T47D (cell line): ENCODE data around the gene XPNPEP1.

Experiments
- DNase-seq, 2 experiments: peaks; one replicate each; pipeline versions ENCODE4 v3.0.0 to v3.0.0-alpha.2; 2011 to 2012; ENCODE audit warnings: low read depth in 1 of 2, low spot score in 1 of 2
- JUND ChIP-seq: IDR thresholded peaks from 2 replicates; pipeline ENCODE4 v1.6.1; 2012; ENCODE audit warnings: low read depth
- in situ Hi-C: cut with HindIII; loops from 2 replicates; pipeline ENCODE4 v1.10.0; 2016; ENCODE audit warnings: low sequenced_read_pairs, low pct_unique_long_range_greater_than_20kb

XPNPEP1 gene

DNA sequence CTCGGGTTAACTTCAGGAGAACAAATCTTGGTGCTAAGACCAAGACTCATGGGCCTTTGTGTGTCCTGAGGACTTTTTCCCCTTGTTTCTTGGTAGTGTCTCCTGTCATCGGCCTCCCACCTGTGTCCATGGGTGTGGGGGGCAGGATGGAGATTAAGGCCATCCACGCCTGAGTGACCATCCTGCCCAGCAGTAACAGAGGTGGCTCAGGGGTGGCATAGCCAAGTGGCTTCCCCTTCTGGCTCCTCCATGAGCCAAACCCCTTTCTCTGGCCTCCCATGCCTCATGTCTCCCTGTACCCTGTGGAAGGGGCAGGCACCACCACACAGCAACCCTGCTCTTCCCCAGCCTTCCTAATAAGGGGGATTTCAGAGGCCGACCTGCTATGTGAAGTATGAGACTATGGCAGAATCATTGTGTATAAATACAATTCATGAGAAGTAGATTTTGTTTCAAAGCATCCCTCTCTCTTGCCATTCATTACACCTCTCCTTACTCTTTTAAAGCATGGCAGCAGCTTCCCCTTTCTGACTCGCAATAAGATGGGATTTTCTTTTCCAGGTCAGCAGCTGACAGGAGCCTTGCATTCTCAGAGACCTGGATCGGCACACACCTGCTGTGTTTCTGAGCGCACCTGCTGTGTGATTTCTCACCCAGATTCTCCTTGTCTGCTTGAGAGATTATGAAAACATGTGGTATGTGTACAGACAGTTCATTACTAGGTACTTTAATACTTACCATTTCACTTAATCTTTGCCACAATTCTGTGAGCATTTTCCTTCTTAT is 102.5 kb downstream of the XPNPEP1 start:
- DNase-seq, result no peak
- in situ Hi-C loops, result no loop called here
- TF ChIP-seq JUND, result no peak

- no peak for DNase-seq
- in situ Hi-C loops, result no loop called here
- no peak for TF ChIP-seq JUND
Observed at GRCh38 chr10:109819807-109820206, 103.5 kb downstream of the XPNPEP1 start.
